HT-29 (cell line): Measurements from ENCODE around the gene UGT1A1. TPM values are rescaled to one million over a fixed set of nuclear protein-coding genes. Genes with fewer than 3 reads are reported as not detected.

Experiments
- DNase-seq: peaks from one replicate; pipeline ENCODE4 v3.0.0-alpha.2; 2015; ENCODE audit warnings: low spot score
- total RNA-seq: library from RNA; depleted of rRNA; stranded (reverse); fragments of >200 nt; shearing (Covaris generic); gene quantifications from 2 replicates; pipeline ENCODE4 v1.2.3, GENCODE V29; 2014

The UGT1A1 gene
- total RNA-seq, 1 experiment from 2014 or later: 3.2 TPM

DNA sequence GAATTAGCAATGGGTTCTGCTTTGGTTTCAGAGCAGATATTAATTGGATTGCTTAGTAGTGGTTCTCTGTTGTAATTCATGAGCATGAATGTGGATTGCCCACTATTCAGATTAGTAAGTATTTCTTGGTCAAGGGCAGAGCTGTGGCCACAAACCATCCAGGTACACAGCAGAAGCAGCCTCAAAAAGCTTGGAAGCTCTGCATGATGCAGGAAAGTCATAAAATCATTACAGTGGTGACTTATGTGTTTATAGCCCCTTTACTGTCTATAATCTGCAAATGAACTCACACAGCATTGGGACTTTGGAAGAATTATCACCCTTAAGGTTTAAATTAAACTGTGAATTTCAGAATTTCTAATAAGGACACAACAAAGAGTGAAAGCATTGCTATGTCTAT is 1.9 kb upstream of the UGT1A1 start:
- no peak for DNase-seq

DNA sequence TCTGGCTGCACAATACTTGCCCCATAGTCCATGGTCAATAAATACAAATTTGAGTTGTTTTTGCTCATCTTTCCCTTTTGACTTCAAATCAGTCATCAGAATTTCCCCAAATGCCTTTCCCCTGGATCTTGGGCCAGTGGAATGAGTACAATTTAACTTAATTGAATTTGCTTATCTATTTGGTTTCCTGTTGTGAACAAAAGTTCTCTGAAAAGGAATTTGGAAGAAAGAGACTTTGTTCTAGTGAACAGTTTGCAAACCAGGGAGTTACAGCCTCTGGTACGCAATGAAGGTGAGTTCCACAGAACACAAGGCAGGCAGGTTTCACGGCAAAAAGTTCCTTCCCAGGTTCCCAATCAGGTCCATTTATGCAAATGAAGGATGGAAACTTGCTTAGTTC is 1.2 kb upstream of the UGT1A1 start:
- DNase-seq: no peak

DNA sequence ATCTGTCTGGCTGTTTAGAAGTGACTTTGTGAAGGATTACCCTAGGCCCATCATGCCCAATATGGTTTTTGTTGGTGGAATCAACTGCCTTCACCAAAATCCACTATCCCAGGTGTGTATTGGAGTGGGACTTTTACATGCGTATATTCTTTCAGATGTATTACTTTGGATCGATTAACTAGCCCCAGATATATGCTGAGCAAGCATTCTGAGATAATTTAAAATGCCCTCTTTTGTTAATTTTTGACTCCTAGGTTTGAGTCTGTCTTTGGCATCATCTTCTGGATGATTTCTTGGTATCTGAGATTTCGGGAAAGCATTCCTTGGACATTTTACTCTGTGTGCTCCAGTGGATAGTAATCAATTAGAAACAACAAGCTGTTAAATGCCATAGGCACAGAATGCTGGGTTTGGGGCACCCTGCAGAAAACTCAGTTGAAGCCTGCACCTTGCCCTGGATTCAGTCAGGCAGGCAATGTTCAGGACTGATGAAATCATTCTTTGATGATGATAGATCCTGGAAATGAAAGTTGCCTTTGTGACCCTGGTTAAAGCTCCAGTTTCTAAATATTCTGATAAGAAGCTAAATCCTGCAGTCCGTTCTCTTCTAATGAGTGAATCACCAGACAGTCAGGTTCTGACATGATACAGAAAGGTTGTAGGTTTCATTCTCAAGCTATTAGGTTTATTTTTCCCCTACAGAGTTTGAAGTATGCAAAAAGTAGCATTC is 1.1 kb downstream of the UGT1A1 start:
- no peak for DNase-seq

DNA sequence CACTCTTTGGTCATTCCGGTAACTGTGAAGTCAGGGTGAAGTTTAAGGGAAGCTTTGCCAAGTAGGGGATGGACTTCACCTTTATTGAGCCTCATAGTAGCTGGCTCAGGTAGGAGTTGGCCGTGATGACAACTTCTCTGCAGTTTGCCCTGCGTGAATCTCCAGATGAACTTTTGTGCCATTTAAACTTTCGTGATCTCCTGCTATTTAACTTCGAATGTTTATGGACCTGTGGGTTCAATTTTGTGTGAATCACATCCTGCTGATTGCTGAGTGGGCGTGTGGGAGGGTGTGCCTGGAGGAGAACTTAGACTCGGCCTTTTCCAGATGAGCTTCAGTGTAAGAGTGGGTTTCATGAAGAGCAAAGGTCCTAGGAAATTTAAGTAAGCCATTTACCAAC is 4.2 kb downstream of the UGT1A1 start:
- DNase-seq: no peak

DNA sequence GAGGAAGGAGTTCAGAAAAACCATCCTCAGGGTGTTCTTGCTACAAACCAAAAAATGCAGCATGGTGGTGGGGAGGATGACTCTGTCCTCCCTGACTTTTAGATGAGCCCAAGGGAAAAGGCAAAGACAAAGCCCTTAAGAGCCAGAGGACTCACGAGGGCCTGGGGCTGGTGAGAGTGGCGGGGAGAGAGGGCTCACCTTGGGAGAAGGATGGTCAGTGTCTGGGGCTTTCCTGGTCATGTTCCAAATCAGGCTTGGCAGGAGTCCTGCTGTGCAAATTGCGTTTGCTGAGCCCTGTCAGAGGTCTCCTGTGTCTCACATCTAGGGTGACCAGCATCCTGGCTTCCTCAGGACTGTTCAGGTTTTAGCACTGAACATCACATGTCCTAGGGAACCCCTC is 4.7 kb downstream of the UGT1A1 start:
- no peak for DNase-seq

DNA sequence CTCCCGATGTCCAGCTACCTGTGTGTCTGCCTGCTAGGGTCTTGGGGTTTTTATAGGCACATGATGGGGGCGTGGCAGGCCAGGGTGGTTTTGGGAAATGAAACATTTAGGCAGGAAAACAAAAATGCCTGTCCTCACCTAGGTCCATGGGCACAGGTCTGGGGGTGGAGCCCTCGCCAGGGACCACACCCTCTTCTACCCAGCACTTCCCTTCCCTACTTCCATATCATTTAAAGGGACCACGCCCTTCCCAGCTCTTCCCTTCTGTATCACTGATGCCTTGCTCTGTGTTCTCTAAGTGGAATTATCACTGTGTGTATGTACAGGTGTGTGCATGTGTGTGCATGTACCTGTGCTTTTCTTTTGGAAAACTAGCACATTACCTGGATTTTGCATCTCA is 6.3 kb downstream of the UGT1A1 start:
- DNase-seq: no peak

DNA sequence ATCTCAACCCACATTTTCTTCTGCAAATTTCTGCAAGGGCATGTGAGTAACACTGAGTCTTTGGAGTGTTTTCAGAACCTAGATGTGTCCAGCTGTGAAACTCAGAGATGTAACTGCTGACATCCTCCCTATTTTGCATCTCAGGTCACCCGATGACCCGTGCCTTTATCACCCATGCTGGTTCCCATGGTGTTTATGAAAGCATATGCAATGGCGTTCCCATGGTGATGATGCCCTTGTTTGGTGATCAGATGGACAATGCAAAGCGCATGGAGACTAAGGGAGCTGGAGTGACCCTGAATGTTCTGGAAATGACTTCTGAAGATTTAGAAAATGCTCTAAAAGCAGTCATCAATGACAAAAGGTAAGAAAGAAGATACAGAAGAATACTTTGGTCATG is 8.0 kb downstream of the UGT1A1 start:
- no peak for DNase-seq

DNA sequence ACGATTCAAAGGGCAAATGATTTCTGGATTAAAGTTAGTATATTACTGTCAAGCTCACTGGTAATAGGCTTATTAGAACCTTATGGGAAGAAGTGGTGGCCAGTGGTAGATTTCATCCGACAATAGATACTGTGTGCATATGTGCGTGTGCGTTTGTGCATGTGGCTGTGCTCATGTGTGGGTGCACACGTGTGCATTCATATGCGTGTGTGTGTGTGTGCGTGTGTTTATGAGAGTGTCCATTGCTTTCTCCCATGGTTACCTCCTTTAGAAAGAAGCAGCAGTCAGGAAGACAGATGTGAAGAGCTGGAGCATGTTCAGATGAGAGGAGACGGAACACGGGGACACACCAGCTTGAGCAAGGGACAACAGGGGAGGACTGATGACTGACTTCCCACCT is 9.2 kb downstream of the UGT1A1 start:
- DNase-seq: no peak

DNA sequence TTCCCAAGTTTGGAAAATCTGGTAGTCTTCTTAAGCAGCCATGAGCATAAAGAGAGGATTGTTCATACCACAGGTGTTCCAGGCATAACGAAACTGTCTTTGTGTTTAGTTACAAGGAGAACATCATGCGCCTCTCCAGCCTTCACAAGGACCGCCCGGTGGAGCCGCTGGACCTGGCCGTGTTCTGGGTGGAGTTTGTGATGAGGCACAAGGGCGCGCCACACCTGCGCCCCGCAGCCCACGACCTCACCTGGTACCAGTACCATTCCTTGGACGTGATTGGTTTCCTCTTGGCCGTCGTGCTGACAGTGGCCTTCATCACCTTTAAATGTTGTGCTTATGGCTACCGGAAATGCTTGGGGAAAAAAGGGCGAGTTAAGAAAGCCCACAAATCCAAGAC is 12.1 kb downstream of the UGT1A1 start:
- DNase-seq: no peak

DNA sequence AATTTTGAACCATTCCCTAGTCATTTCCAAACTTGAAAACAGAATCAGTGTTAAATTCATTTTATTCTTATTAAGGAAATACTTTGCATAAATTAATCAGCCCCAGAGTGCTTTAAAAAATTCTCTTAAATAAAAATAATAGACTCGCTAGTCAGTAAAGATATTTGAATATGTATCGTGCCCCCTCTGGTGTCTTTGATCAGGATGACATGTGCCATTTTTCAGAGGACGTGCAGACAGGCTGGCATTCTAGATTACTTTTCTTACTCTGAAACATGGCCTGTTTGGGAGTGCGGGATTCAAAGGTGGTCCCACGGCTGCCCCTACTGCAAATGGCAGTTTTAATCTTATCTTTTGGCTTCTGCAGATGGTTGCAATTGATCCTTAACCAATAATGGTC is 12.5 kb downstream of the UGT1A1 start:
- DNase-seq: no peak

DNA sequence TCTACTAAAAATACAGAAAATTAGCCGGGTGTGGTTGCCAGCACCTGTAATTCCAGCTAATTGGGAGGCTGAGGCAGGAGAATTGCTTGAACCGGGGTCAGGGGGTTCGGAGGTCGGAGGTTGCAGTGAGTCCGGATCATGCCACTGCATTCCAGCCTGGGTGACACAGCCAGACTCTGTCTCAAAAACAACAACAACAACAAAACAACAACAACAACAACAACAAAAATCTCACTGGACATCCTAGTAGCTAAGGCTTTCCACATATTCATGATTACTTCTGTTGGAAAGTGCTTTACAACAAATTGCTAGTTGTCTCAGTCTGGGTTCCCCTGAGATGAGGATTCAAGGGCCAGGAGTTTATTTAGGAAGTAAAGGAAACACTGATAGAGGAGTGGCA is 13.8 kb downstream of the UGT1A1 start:
- no peak for DNase-seq

DNA sequence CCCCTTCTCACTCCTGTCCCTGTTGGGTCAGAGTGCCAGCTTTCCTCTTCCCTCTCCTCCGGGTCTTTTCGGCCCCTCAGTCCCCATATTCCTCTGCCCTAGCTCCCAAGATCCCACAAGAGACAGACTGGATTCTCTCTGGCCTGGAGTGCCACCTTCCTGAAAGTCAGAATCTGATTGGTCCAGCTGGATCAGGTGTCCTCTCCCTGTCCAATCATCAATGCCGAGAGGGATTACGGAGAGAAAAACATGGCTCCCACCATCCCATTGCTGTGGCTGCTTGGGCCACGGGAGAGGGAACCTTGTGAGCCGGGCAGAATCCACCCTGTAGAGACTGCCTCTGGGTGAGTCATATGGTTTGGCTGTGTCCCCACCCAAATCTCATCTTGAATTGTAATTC is 15.3 kb downstream of the UGT1A1 start:
- DNase-seq: no peak

DNA sequence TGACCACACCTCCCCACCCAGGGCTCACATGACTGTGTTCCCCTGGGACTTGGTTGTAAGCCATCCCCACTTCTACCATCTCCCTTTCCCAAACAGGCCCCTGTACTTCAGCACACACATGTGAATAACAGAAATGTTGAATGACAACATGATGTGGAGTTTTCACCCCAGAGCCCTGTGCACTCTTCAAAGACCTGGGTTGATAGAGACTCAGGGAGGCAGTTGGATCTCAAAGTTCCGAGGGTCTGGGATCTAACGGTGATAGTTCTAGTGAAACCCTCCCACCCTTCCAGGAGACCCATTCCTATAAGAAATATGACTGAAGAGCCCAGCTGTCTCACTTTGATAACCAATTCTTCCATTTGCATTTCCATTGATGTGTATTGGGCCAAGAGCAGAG is 18.0 kb downstream of the UGT1A1 start, which contains the start of gene MROH2A:
Gene MROH2A (plus strand): TSS at position 301 of the 400 bp plus-strand sequence. CDS start 1,029 bp downstream, outside the sequence.
- no peak for DNase-seq

DNA sequence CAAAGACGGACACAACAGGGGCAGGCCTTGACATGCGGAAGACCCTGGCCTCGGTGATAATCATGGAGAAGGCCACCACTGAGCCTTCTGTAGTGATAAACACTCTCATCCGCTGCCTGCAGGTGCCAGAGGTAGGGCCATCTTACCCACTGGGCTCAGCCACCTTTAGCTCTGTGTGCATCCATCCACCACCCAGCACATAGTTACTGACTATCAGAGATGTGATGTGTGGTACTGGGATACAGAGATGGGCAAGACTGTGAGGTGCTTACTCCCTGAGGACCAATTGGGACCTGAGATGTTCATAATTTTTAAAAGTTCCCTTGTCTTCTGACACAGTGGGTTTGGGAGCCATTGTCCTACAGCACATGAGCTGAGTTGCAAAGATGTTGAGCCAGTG is 19.7 kb downstream of the UGT1A1 start:
- no peak for DNase-seq

DNA sequence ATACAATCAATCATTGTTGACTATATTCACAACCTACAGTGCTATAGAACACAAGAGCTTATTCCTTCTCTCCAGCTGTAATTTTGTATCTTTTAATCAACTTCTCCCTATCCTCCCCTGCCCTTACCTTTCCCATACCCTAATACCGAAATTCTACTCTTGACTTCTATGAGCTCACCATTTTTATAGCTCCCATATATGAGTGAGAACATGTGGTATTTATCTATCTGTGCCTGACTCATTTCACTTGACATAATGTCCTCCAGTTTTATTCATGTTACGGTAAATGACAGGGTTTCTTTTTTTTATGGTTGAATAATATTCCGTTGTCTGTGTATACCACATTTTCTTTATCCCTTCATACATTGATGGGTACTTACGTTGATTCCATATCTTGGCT is 20.7 kb downstream of the UGT1A1 start:
- no peak for DNase-seq

DNA sequence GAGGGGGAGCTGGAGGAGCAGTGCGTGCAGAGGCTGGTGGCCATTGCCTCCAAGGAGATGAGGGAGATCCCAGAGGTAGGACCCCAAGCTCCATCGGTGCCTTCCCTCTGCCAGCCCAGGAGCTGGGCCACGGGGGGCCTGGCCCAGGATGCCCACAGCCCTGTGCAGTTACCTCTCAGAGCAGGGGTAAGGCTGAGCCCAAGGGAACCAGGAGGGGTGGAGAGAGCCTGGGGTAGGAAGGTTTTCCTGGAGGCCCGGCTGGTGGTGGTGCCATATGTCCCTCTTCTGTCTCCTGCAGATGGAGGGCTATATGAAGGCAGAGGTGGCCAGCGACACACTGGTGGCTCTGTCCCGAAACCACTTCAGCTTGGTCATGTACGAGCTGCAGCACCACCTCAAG is 29.5 kb downstream of the UGT1A1 start:
- no peak for DNase-seq

DNA sequence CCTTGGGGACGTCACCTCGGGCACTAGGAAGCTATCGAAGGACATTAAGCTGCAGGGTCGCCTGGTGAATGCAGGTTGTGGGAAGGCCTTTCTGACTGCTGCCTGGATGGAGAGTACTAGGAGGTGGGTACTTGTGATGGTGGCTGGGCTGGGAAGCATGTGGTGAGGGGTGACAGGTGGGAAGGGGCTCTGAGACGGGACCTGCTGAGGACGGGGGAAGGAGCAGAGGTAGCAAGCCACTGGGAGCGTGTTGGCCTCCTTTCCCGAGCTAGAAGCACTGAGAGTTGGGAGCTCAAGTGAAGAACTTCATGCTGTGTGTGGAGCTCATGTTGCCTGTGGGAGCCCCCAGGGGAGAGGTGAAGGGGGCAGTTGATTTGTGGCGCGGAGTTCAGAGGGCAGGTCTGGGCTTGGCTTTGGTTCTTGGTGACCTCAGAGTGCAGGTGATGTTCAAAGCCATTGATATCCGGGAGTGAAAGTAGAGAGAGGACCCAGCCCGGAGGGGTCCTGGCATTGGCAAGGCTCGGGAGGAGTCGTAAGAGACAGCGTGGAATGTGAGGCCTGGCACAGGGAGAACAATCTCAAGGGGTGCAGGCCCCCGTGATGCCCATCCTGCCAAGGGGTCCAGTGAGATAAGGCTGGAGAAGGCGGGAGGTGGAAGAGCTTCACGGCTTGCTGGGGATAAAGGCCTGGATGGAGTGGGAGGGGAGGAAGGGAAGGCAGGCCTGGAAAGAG is 31.2 kb downstream of the UGT1A1 start:
- DNase-seq: no peak

DNA sequence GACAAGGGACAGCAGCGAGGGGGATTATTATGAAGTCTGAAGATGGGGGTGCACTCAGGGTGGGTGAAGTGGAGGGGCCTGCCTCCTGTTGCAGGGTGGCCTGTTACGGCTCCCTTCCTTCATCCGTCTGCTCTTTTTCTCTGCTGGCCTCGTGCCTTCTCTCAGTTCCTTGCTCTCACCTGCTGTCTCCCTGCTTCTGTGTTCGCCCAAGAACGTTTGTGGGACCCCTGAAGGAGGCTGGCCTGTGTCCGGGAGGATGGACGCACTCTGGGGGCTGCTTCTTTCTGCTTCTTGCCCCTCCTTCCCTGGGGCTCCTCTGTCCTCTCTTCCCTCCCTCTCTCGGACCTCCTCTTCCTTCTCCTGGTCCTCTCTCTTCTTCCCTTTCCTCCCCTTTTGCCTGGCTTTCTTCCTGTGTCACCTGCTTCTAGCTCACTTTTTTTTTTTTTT is 31.8 kb downstream of the UGT1A1 start:
- no peak for DNase-seq

DNA sequence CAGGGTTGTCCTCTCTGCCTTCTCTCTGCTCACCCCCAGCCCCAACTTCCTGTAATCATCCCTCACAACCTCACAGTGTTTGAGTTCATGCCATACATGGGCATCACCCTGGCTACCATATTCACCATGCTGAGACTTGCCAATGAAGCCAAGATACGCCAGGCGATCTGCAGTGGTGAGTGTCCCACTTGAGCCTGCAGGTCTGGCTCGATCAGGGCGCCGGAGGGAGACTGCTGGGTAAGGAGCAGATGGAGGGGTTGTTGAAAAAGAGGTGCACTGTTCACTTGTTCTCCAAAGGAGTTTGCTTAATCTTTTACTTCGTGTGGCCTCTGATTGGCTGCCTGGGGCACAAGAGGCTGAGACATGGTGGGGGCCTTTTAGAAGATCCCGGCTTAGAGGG is 32.6 kb downstream of the UGT1A1 start:
- no peak for DNase-seq

DNA sequence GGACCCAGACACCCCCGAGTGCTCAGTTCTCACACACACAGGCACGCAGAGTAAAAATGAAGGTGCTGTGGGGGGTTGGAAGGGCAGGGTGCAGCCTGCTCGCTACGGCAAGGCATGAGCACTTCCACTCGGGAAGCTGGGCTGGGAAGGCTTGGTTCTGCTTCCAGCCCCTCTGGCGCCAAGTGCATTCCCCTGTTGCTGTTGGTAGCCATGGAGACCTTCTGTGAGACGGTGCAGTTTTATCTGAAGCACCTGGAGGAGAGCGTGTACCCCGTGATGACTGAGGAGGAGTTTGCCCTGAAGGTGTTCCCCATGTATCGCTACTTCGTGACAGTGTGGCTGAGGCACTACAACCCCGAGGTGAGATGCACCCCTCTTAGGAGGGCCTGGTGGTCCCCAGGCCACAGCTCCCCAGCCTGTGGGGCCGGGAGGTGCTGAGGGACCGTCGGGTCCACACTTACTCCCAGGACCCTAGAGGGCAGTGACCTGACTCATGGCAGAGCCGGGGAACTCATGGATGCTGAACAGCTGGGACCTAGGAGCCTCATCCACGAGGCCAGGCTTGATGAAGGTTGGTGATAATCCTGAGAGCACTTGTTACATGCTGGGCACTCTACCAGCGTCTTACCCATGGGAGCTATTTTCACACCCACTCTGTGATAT is 33.5 kb downstream of the UGT1A1 start:
- DNase-seq: no peak

DNA sequence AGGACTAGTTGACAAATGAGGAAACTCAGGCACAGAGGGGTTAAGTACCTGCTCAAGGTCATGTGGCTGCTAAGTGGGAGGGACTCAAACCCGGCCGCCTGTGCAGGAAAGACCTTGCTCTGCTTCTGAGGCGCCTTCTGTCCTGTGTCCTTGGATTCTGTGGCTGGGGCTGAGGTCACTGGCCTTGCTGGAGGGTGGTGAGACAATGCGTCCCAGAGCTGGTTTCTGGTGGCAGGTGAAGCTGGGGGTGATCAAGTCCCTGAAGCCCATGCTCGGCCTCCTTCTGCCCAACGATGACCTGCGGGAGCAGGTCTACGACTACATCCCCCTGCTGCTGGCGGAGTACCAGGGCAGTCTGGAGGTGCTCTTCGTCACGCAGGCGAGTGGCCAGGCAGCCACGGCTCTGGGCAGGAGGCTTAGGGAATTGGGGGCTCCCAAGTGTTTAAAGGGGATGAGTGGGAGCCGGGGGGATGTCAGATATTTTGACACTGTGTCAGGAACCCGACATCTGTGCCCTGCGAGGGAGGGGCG is 34.1 kb downstream of the UGT1A1 start:
- DNase-seq: no peak

DNA sequence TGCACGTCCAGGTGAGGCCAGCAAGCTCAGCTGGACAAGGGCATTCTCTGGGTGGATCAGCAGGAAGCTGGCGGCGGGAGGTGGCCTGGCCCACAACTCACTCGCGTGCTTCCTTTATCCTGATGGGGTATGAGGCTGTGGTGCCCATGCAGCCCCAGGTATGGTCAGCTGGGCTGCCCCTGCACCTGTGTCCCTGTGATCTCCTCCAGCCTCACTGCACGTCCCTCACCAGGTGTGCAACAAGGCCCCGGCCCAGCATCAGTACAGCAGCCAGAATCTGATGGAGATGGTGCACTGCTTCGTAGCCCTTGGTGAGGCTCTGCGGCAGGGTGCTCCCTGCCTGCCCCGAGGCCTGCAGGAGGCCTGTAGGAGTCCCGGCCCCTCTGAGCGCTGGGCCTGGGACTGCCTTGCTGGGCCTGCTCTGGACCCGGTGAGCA is 35.7 kb downstream of the UGT1A1 start:
- no peak for DNase-seq
